Panc1 (cell line): Measurements from ENCODE around the gene ANKRD17. TPM values are rescaled to one million over a fixed set of nuclear protein-coding genes. Genes with fewer than 3 reads are reported as not detected.

ENCODE experiments used
- ATAC-seq: fragments of 200-7000 bp; cut with Tn5 transposase; 2 replicates; pipeline ENCODE4 v1.9.1; 2020; ENCODE audit warnings: mild to moderate bottlenecking, moderate library complexity
- BruUV-seq: library from RNA; stranded (reverse); fragments of 400-500 nt; replicated peaks from 2 replicates; lab custom pipeline; 2021; lab: Mats Ljungman, UMichigan
- CTCF ChIA-PET: fragments of 300-600 bp; sonication (Branson Sonifier 250); formaldehyde crosslinking; loops from one replicate; lab custom pipeline; 2022; ENCODE audit warnings: antibody characterized with exemption; lab: Charles Lee
- POLR2A ChIA-PET: fragments of 300-600 bp; sonication (Branson Sonifier 250); formaldehyde crosslinking; loops from one replicate; lab custom pipeline; 2022; ENCODE audit warnings: antibody characterized with exemption; lab: Charles Lee
- DNase-seq: peaks from one replicate; pipeline ENCODE4 v3.0.0-alpha.2; 2010; ENCODE audit warnings: low read depth, low spot score
- H3K27ac ChIP-seq: 2 replicates; pipeline ENCODE4 v1.5.1; 2011; ENCODE audit warnings: mild to moderate bottlenecking, low read length, inconsistent platforms
- H3K27me3 ChIP-seq: fragments of 200-500 bp; sonication (Bioruptor generic); 2 replicates; pipeline ENCODE4 v1.6.0; 2014; ENCODE audit warnings: low read length, inconsistent platforms; ENCODE audit not compliant: control insufficient read depth, insufficient read depth
- H3K36me3 ChIP-seq: fragments of 200-500 bp; sonication (Bioruptor generic); 2 replicates; pipeline ENCODE4 v1.5.1; 2014; ENCODE audit warnings: inconsistent platforms, mild to moderate bottlenecking, low read length, moderate library complexity; ENCODE audit not compliant: control insufficient read depth, insufficient read depth
- H3K4me1 ChIP-seq: 2 replicates; pipeline ENCODE4 v1.5.1; 2011; ENCODE audit warnings: inconsistent platforms, mild to moderate bottlenecking, low read length, moderate library complexity; ENCODE audit not compliant: control insufficient read depth, insufficient read depth
- H3K4me3 ChIP-seq, 2 experiments: 2 replicates each; pipeline ENCODE4 v1.5.1; 2011 to 2012; ENCODE audit warnings: low read depth in 2 of 2, low read length in 2 of 2, mild to moderate bottlenecking in 2 of 2, inconsistent platforms in 1 of 2, moderate library complexity in 1 of 2
- H3K9me3 ChIP-seq: fragments of 200-500 bp; sonication (Bioruptor generic); 2 replicates; pipeline ENCODE4 v1.5.1; 2014; ENCODE audit warnings: low read depth, mild to moderate bottlenecking, inconsistent platforms, low read length, moderate library complexity; ENCODE audit not compliant: control insufficient read depth, insufficient read depth
- CTCF ChIP-seq: fragments of 450-650 bp; IDR thresholded peaks from 2 replicates; pipeline ENCODE4 v1.5.1; 2017; ENCODE audit warnings: mild to moderate bottlenecking
- POLR2AphosphoS5 ChIP-seq: IDR thresholded peaks from 2 replicates; pipeline ENCODE4 v1.6.1; 2012; ENCODE audit warnings: mild to moderate bottlenecking, low read depth, low read length, moderate library complexity
- REST ChIP-seq, 2 experiments: IDR thresholded peaks; 2 replicates each; pipeline ENCODE4 v1.6.1; 2011 to 2012; ENCODE audit warnings: low read depth in 2 of 2, control low read depth in 1 of 2, low read length in 1 of 2, mild to moderate bottlenecking in 1 of 2, moderate library complexity in 1 of 2; ENCODE audit not compliant: insufficient read depth in 1 of 2
- SIN3A ChIP-seq: IDR thresholded peaks from 2 replicates; pipeline ENCODE4 v1.6.1; 2012; ENCODE audit warnings: low read depth, mild to moderate bottlenecking, low read length, moderate library complexity, borderline replicate concordance; ENCODE audit not compliant: insufficient read depth
- TCF7L2 ChIP-seq: IDR thresholded peaks from 2 replicates; pipeline ENCODE4 v1.6.1; 2011; ENCODE audit warnings: mild to moderate bottlenecking, low read depth, low read length, inconsistent platforms
- in situ Hi-C: cut with HindIII; loops from 2 replicates; pipeline ENCODE4 v1.10.0; 2016; ENCODE audit warnings: low sequenced_read_pairs, low pct_unique_long_range_greater_than_20kb
- intact Hi-C: fragments of 100-400 bp; cut with micrococcal nuclease; formaldehyde crosslinking; loops from one replicate; pipeline ENCODE4 v1.10.0; 2022; ENCODE audit not compliant: unreplicated experiment
- total RNA-seq: library from RNA; stranded (reverse); gene quantifications from one replicate; pipeline ENCODE4 v1.2.1, GENCODE V29; 2021; ENCODE audit not compliant: unreplicated experiment

Gene ANKRD17
- total RNA-seq, 1 experiment from 2014 or later = 38.5 TPM

DNA sequence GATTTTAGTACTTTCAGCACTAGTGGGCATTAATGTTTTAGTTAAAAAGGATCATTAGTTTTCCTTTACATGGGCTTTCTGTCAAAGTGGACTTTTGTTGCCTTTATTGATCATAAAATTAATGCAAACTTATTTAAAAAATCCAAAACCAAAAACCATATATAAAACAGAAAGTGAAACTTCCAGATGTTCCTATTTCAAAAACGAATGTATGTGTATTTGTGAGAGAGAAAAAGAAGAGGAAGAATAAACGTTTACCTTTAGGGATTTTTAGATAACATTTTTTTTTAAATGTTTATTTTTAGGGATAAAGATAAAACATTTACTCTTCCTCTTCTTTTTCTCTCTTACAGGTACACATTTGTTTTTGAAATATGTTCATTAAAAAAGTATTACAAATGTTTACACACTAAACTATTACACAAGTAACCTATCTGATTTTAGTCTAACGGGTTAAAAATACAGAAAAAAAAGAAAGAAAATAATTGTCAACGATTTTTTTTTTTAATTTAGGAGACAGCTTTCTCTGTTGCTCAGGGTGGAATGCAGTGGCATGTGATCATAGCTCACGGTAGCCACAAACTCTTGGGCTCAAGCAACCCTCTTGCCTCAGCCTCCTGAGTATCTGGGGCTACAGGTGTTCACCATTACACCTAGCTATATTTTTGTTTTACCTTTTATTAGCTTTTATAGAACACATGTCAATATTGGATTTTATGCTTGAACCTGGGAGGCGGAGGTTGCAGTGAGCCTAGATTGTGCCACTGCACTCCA, 172.3 kb downstream of the ANKRD17 start:
- Histone ChIP-seq H3K27me3 (no peaks in the 10 kb centered on the region), H3K27ac (no peak overlapping the region), H3K4me3 (no peak overlapping the region), H3K36me3 (peaks cover 8% of the 10 kb centered on the region), H3K4me1 (no peaks in the 10 kb centered on the region), H3K9me3 (no peaks in the 10 kb centered on the region)
- ChIA-PET POLR2A (no interaction called here), CTCF (no interaction called here)
- in situ Hi-C loops = no loop called here
- TF ChIP-seq SIN3A (no peak), REST (IDR thresholded peaks at IDR 0.05; ENCODE audit: insufficient read depth in 1 of 2, low read depth in 2 of 2, low read length in 1 of 2) (no peak), CTCF (no peak), TCF7L2 (no peak), POLR2AphosphoS5 (no peak)
- BruUV-seq = no TSS peak
- DNase-seq = no peak
- intact Hi-C loops = no loop called here
- ATAC-seq = no peak

- TF ChIP-seq TCF7L2 (no peak), POLR2AphosphoS5 (no peak), SIN3A (no peak), CTCF (no peak), REST (IDR thresholded peaks at IDR 0.05; ENCODE audit: insufficient read depth in 1 of 2, low read depth in 2 of 2, low read length in 1 of 2) (no peak)
- in situ Hi-C loops = no loop called here
- Histone ChIP-seq H3K27ac (no peak overlapping the region), H3K9me3 (no peaks in the 10 kb centered on the region), H3K36me3 (peaks cover 6% of the 10 kb centered on the region), H3K27me3 (no peaks in the 10 kb centered on the region), H3K4me1 (no peaks in the 10 kb centered on the region), H3K4me3 (no peak overlapping the region)
- ChIA-PET POLR2A (no interaction called here), CTCF (no interaction called here)
- BruUV-seq = no TSS peak
- no peak for DNase-seq
- no peak for ATAC-seq
- intact Hi-C loops = no loop called here
Measured at GRCh38 chr4:73080789-73081188, 177.8 kb downstream of the ANKRD17 start.
